Gastrocnemius medialis (tissue), 4 donors: Measurements from ENCODE around the gene NOVA1. TPM values are rescaled to one million over a fixed set of nuclear protein-coding genes. Genes with fewer than 3 reads are reported as not detected.
A peak's percentile ranks its signal among the peaks of the same experiment; 100 is the strongest.

Experiments
- ATAC-seq, 2 donors: fragments of 150-250 bp; one replicate each; pipeline ENCODE4 v1.9.1; 2016
- DNase-seq, 2 donors: peaks; one replicate each; pipeline ENCODE4 v3.0.0-alpha.2; 2019
- H3K27ac ChIP-seq, 4 donors: fragments of 200-600 bp; sonication (generic); 1 replicate in 1 of 4; 2 replicates in 3 of 4; pipeline ENCODE4 v1.5.1; 2016 to 2018; ENCODE audit warnings: mild to moderate bottlenecking in 2 of 4, moderate library complexity in 1 of 4
- H3K27me3 ChIP-seq, 3 donors: fragments of 200-600 bp; sonication (generic) in 2 of 3; 1 replicate in 1 of 3; 2 replicates in 2 of 3; pipeline versions ENCODE4 v1.5.1 to v1.6.0; 2016 to 2019; ENCODE audit warnings: mild to moderate bottlenecking in 1 of 3, moderate library complexity in 1 of 3
- H3K36me3 ChIP-seq, 2 donors: fragments of 200-600 bp; sonication (generic) in 1 of 2; one replicate each; pipeline ENCODE4 v1.5.1; 2017 to 2018
- H3K4me1 ChIP-seq, 2 donors: fragments of 200-600 bp; sonication (generic) in 1 of 2; one replicate each; pipeline ENCODE4 v1.5.1; 2016 to 2017; ENCODE audit warnings: mild to moderate bottlenecking in 2 of 2
- H3K4me3 ChIP-seq, 4 donors: fragments of 200-600 bp; sonication (generic) in 3 of 4; 1 replicate in 1 of 4; 2 replicates in 3 of 4; pipeline ENCODE4 v1.5.1; 2016 to 2019; ENCODE audit warnings: mild to moderate bottlenecking in 2 of 4
- H3K9me3 ChIP-seq, 3 donors: fragments of 200-600 bp; sonication (generic) in 2 of 3; 1 replicate in 1 of 3; 2 replicates in 2 of 3; pipeline ENCODE4 v1.5.1; 2016 to 2019
- CTCF ChIP-seq, 5 experiments: fragments of 450-650 bp in 3 of 5; fragments of 200-600 bp in 2 of 5; sonication (generic) in 2 of 5; IDR thresholded peaks in 4 of 5; conservative IDR thresholded peaks in 1 of 5; 1 replicate in 4 of 5; 2 replicates in 1 of 5; pipeline ENCODE4 v1.5.1; 2016 to 2019; ENCODE audit warnings: antibody characterized with exemption in 5 of 5, mild to moderate bottlenecking in 3 of 5, moderate library complexity in 3 of 5
- POLR2A ChIP-seq, 2 donors: fragments of 450-650 bp; IDR thresholded peaks; one replicate each; pipeline ENCODE4 v1.6.1; 2017; ENCODE audit warnings: antibody characterized with exemption in 2 of 2, mild to moderate bottlenecking in 2 of 2, moderate library complexity in 2 of 2
- in situ Hi-C, 4 donors: fragments of 200-750 bp; cut with MboI; loops; one replicate each; pipeline versions ENCODE4 v1.15.0 to v1.8.0; 2017; ENCODE audit warnings: low sequenced_read_pairs in 4 of 4
- intact Hi-C: fragments of 100-400 bp; cut with DNase I; formaldehyde crosslinking; loops from one replicate; pipeline ENCODE4 v1.15.1; 2023; ENCODE audit warnings: low total_unique reads
- total RNA-seq, 4 donors: library from RNA; depleted of rRNA; stranded (reverse); fragments of >200 nt; gene quantifications; one replicate each; pipeline versions ENCODE4 v1.1.0 to v1.2.3, GENCODE V29; 2016

NOVA1 gene
- total RNA-seq, 4 donors from 2014 or later = 2.7 to 10.2 (median 4.6) TPM

GRCh38 chr14:26605602-26606001 is 7.8 kb upstream of the NOVA1 start:
- no peak for TF ChIP-seq CTCF (IDR thresholded peaks at IDR 0.05 in 4 of 5, conservative IDR thresholded peaks at IDR 0.05 in 1 of 5)
- no peak for TF ChIP-seq POLR2A (IDR thresholded peaks at IDR 0.05)
- Histone ChIP-seq H3K27ac (no peak overlapping the region), H3K36me3 (no peaks in the 10 kb centered on the region), H3K4me3 (no peak overlapping the region), H3K9me3 (no peaks in the 10 kb centered on the region), H3K4me1 (no peaks in the 10 kb centered on the region), H3K27me3 (no peaks in the 10 kb centered on the region)
- ATAC-seq (no peak), DNase-seq (no peak)
- intact Hi-C loops = no loop called here
- in situ Hi-C loops = no loop called here

GRCh38 chr14:26602902-26603301 is 5.1 kb upstream of the NOVA1 start:
- no peak for TF ChIP-seq POLR2A (IDR thresholded peaks at IDR 0.05)
- no peak for TF ChIP-seq CTCF (IDR thresholded peaks at IDR 0.05 in 4 of 5, conservative IDR thresholded peaks at IDR 0.05 in 1 of 5)
- intact Hi-C loops (no loop called here), in situ Hi-C loops (no loop called here)
- no peaks in the 10 kb centered on the region for H3K4me1 ChIP-seq
- ATAC-seq (no peak), DNase-seq (no peak)
- no peak overlapping the region for H3K27ac ChIP-seq
- H3K4me3 ChIP-seq = no peak overlapping the region
- no peaks in the 10 kb centered on the region for H3K9me3 ChIP-seq
- no peaks in the 10 kb centered on the region for H3K27me3 ChIP-seq
- no peaks in the 10 kb centered on the region for H3K36me3 ChIP-seq

- DNase-seq (no peak), ATAC-seq (no peak)
- H3K9me3 ChIP-seq = no peaks in the 10 kb centered on the region
- no peak overlapping the region for H3K27ac ChIP-seq
- H3K36me3 ChIP-seq = no peaks in the 10 kb centered on the region
- TF ChIP-seq CTCF (IDR thresholded peaks at IDR 0.05 in 4 of 5, conservative IDR thresholded peaks at IDR 0.05 in 1 of 5) (no peak), POLR2A (IDR thresholded peaks at IDR 0.05) (no peak)
- intact Hi-C loops = no loop called here
- no peaks in the 10 kb centered on the region for H3K4me1 ChIP-seq
- H3K4me3 ChIP-seq = no peak overlapping the region
- in situ Hi-C loops = no loop called here
- H3K27me3 ChIP-seq = peaks cover under 1 to 4% (median under 1%) of the 10 kb centered on the region in 3 donors
These were observed 4.0 kb upstream of the NOVA1 start for GRCh38 chr14:26601856-26602255.

GRCh38 chr14:26599291-26599690 is 1.5 kb upstream of the NOVA1 start:
- DNase-seq = no peak
- Histone ChIP-seq H3K36me3 (no peaks in the 10 kb centered on the region), H3K4me1 (no peaks in the 10 kb centered on the region), H3K4me3 (peak overlapping the region in 2 of 4 donors; percentile 59 to 64), H3K27me3 (peaks cover 7 to 21% (median 7%) of the 10 kb centered on the region in 3 donors), H3K27ac (peak overlapping the region in 2 of 4 donors; percentile 61 to 67), H3K9me3 (no peaks in the 10 kb centered on the region)
- in situ Hi-C loops = no loop called here
- ATAC-seq = no peak
- intact Hi-C loops = loop anchor here (10.0 kb wide), 1 partner anchor 246 kb away; no protein-coding TSS in a partner anchor
- TF ChIP-seq POLR2A (IDR thresholded peaks at IDR 0.05) = no peak
- no peak for TF ChIP-seq CTCF (IDR thresholded peaks at IDR 0.05 in 4 of 5, conservative IDR thresholded peaks at IDR 0.05 in 1 of 5)

- in situ Hi-C loops (no loop called here), intact Hi-C loops (loop anchor here (10.0 kb wide), 1 partner anchor 246 kb away; no protein-coding TSS in a partner anchor)
- DNase-seq = no peak
- TF ChIP-seq CTCF (IDR thresholded peaks at IDR 0.05 in 4 of 5, conservative IDR thresholded peaks at IDR 0.05 in 1 of 5) = no peak
- TF ChIP-seq POLR2A (IDR thresholded peaks at IDR 0.05) = peak in 1 of 2 donors; percentile 28
- Histone ChIP-seq H3K9me3 (no peaks in the 10 kb centered on the region), H3K27me3 (peaks cover 7 to 21% (median 7%) of the 10 kb centered on the region in 3 donors), H3K36me3 (no peaks in the 10 kb centered on the region), H3K4me1 (no peaks in the 10 kb centered on the region), H3K27ac (peak overlapping the region; percentile 61 to 67 (median 63)), H3K4me3 (peak overlapping the region; percentile 51 to 64 (median 59))
- ATAC-seq = peak; percentile 16 to 21
These were observed 869 bp upstream of the NOVA1 start for GRCh38 chr14:26598672-26599131.
